Kidney (tissue), 14 donors: ENCODE results near the gene PPP2R5E. TPM values are rescaled to one million over a fixed set of nuclear protein-coding genes. Genes with fewer than 3 reads are reported as not detected.

Source experiments
- DNase-seq, 5 donors: peaks; one replicate each; pipeline ENCODE4 v3.0.0-alpha.2; 2013 to 2020
- FAIRE-seq: peaks from 2 replicates; lab custom pipeline; 2012; peaks lifted over from hg19 to GRCh38; lab: Jason Lieb, UNC
- H3K27ac ChIP-seq, 2 donors: one replicate each; pipeline ENCODE4 v1.7.0; 2013; ENCODE audit warnings: low read depth in 2 of 2, low read length in 2 of 2, inconsistent platforms in 1 of 2
- H3K27me3 ChIP-seq: one replicate; pipeline ENCODE4 v1.7.1; 2013; ENCODE audit warnings: low read length, inconsistent platforms; ENCODE audit not compliant: control insufficient read depth, insufficient read depth
- H3K36me3 ChIP-seq, 3 donors: one replicate each; pipeline versions ENCODE4 v1.7.0 to v1.7.1; 2013; ENCODE audit warnings: low read length in 3 of 3, control low read depth in 1 of 3, inconsistent platforms in 1 of 3; ENCODE audit not compliant: insufficient read depth in 3 of 3, control insufficient read depth in 2 of 3
- H3K4me1 ChIP-seq, 3 donors: one replicate each; pipeline versions ENCODE4 v1.7.0 to v1.7.1; 2013; ENCODE audit warnings: low read length in 3 of 3, inconsistent platforms in 1 of 3, low read depth in 1 of 3; ENCODE audit not compliant: control insufficient read depth in 2 of 3, insufficient read depth in 2 of 3
- H3K4me3 ChIP-seq, 3 donors: one replicate each; pipeline versions ENCODE4 v1.7.0 to v1.8.1; 2013; ENCODE audit warnings: low read length in 3 of 3, control low read depth in 1 of 3, inconsistent platforms in 1 of 3
- H3K9ac ChIP-seq, 3 donors: one replicate each; pipeline versions ENCODE4 v1.7.0 to v1.7.1; 2013; ENCODE audit warnings: low read length in 3 of 3, control low read depth in 1 of 3, inconsistent platforms in 1 of 3
- H3K9me3 ChIP-seq, 3 donors: one replicate each; pipeline versions ENCODE4 v1.7.0 to v1.7.1; 2013; ENCODE audit warnings: low read length in 3 of 3, control low read depth in 1 of 3, inconsistent platforms in 1 of 3; ENCODE audit not compliant: control insufficient read depth in 2 of 3, insufficient read depth in 1 of 3
- CTCF ChIP-seq: IDR thresholded peaks from 3 replicates; pipeline ENCODE4 v1.5.1; 2012; ENCODE audit warnings: mild to moderate bottlenecking, moderate library complexity, borderline replicate concordance; ENCODE audit not compliant: insufficient read depth; ENCODE audit errors: extremely low read depth
- intact Hi-C: fragments of 100-400 bp; cut with DNase I; formaldehyde crosslinking; loops from one replicate; pipeline ENCODE4 v1.11.1; 2022
- polyA plus RNA-seq: library from polyadenylated mRNA; stranded (reverse); fragments of 350-450 nt; fragmentation: Illumina TruSeq; extraction: RNeasy Lipid Tissue Mini Kit (QIAGEN cat#74804); gene quantifications from one replicate; pipeline ENCODE4 v1.2.3, GENCODE V29; 2014; ENCODE audit warnings: low read depth, low replicate concordance; ENCODE audit not compliant: insufficient read depth
- total RNA-seq: library from RNA; stranded (reverse); fragmentation: NEBNext Ultra II Directional; extraction: Animal tissue kit (Norgen Biotek cat#: 25700); gene quantifications from one replicate; pipeline ENCODE4 v1.2.1, GENCODE V29; 2021
- donor health status: control.
- donor health status: control.
- donor health status: control.
- donor health status: control.
- donor health status: control.
- donor health status: DM: yes; HTN: yes; CAD: no.
- donor health status: Normal renal cell carcinoma (clear cell type).

Gene PPP2R5E
- total and polyA plus RNA-seq, 2 donors from 2014 or later = 9.7 to 46.5 TPM

DNA sequence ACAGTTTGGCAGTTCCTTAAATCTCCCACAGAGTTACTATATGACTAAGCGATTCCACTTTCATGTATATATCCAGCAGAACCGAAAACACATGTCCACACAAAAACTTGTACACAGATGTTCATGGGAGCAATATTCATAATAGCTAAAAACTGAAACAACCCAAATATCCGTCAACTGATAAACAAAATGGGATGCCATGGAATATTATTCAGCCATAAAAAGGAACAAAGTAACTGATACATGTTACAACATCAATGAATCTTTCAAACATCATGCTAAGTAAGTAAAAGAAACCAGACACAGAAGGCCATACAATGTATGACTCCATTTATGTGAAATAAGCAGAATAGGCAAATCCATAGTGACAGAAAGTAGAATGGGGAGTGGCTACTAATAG lies 144.2 kb downstream of the PPP2R5E start:
- intact Hi-C loops = loop anchor here (10.0 kb wide), 1 partner anchor 226 kb away; no protein-coding TSS in a partner anchor

GRCh38 chr14:63394841-63395240 lies 148.3 kb downstream of the PPP2R5E start:
- Histone ChIP-seq H3K9me3 (no peaks in the 10 kb centered on the region), H3K27ac (no peak overlapping the region), H3K9ac (no peak overlapping the region), H3K27me3 (no peaks in the 10 kb centered on the region), H3K36me3 (peaks cover 3 to 5% (median 3%) of the 10 kb centered on the region in 3 donors), H3K4me3 (no peak overlapping the region), H3K4me1 (no peaks in the 10 kb centered on the region)
- intact Hi-C loops = loop anchor here (10.0 kb wide), 1 partner anchor 230 kb away; no protein-coding TSS in a partner anchor
- DNase-seq = no peak
- no peak for FAIRE-seq
- TF ChIP-seq CTCF = no peak

More for the DNA sequence above, 144.2 kb downstream of the PPP2R5E start:
- Histone ChIP-seq H3K27ac (no peak overlapping the region), H3K36me3 (peaks cover 0 to 3% (median 0%) of the 10 kb centered on the region in 3 donors), H3K9me3 (no peaks in the 10 kb centered on the region), H3K9ac (no peak overlapping the region), H3K4me1 (no peaks in the 10 kb centered on the region), H3K27me3 (no peaks in the 10 kb centered on the region), H3K4me3 (no peak overlapping the region)
- no peak for DNase-seq
- no peak for FAIRE-seq
- no peak for TF ChIP-seq CTCF

DNA sequence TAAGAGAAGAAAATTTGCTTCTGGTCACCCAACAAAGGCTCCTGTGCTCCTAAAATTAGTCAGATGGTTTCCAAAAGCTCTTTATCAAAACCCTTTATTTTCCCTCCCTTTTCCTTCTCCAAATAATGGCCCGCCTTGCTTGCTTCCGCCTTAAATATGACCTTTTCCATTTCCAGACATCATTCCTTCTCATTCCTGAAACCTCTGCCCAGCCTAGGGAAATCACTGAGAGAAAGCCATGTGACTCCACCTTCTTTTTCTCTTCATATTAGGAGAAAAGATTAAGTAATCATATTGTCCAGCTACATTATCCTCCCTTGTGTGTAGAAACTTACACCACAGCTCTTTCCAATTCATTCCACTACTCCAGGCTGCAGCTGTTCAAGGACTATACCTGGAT lies 148.7 kb downstream of the PPP2R5E start:
- Histone ChIP-seq H3K36me3 (peaks cover 3 to 5% (median 3%) of the 10 kb centered on the region in 3 donors), H3K4me1 (no peaks in the 10 kb centered on the region), H3K9me3 (no peaks in the 10 kb centered on the region), H3K27ac (no peak overlapping the region), H3K9ac (no peak overlapping the region), H3K27me3 (no peaks in the 10 kb centered on the region), H3K4me3 (no peak overlapping the region)
- DNase-seq (no peak), FAIRE-seq (no peak)
- intact Hi-C loops = loop anchor here (10.0 kb wide), 1 partner anchor 230 kb away; no protein-coding TSS in a partner anchor
- TF ChIP-seq CTCF = no peak

GRCh38 chr14:63393012-63393411 lies 150.2 kb downstream of the PPP2R5E start:
- Histone ChIP-seq H3K4me1 (no peaks in the 10 kb centered on the region), H3K9me3 (no peaks in the 10 kb centered on the region), H3K27ac (no peak overlapping the region), H3K9ac (no peak overlapping the region), H3K4me3 (no peak overlapping the region), H3K36me3 (peaks cover 0 to 5% (median 3%) of the 10 kb centered on the region in 3 donors), H3K27me3 (no peaks in the 10 kb centered on the region)
- intact Hi-C loops = loop anchor here (10.0 kb wide), 1 partner anchor 232 kb away; no protein-coding TSS in a partner anchor
- DNase-seq = no peak
- no peak for TF ChIP-seq CTCF
- FAIRE-seq = no peak
